GM21381 (cell line): ENCODE data around the gene TLL2.

Experiments used
- ATAC-seq: cut with Tn5 transposase; IDR thresholded peaks from one replicate; pipeline ENCODE4 v1.9.1; 2021; ENCODE audit warnings: mild to moderate bottlenecking, moderate library complexity; ENCODE audit not compliant: unreplicated experiment

TLL2 gene

GRCh38 chr10:96334616-96335526 lies 178.9 kb downstream of the TLL2 start:
- no peak for ATAC-seq

- no peak for ATAC-seq
Observed at GRCh38 chr10:96333101-96333500, 180.6 kb downstream of the TLL2 start.

- no peak for ATAC-seq
Observed at GRCh38 chr10:96327462-96327861, 186.3 kb downstream of the TLL2 start.

- peak; percentile 89 for ATAC-seq
Observed at GRCh38 chr10:96325719-96326373, 187.9 kb downstream of the TLL2 start.

- ATAC-seq, result no peak
Observed at GRCh38 chr10:96324447-96324846, 189.3 kb downstream of the TLL2 start.

GRCh38 chr10:96322275-96322674 lies 191.5 kb downstream of the TLL2 start:
- no peak for ATAC-seq

- no peak for ATAC-seq
Observed at GRCh38 chr10:96321822-96322221, 191.9 kb downstream of the TLL2 start.

- no peak for ATAC-seq
Observed at GRCh38 chr10:96319754-96320474, 193.8 kb downstream of the TLL2 start.

- ATAC-seq, result no peak
Observed at GRCh38 chr10:96317067-96317833, 196.5 kb downstream of the TLL2 start.
